ENCODE data around the gene IQCN.
"Not testable (repeated sequence)": the region's sequence is repeated elsewhere in the genome, so short reads cannot be mapped to it uniquely, and the experiment has no call there.

The IQCN gene

GRCh38 chr19:18221815-18222725 lies 52.2 kb downstream of the IQCN start:
- Histone ChIP-seq H3K9ac (ENCODE audit: low read depth, low read length) (no peak overlapping the region), H3K4me1 (ENCODE audit: control insufficient read depth, insufficient read depth, low read length) (peaks cover 4% of the 10 kb centered on the region)

GRCh38 chr19:18220632-18221275 lies 53.5 kb downstream of the IQCN start:
- Histone ChIP-seq H3K9ac (ENCODE audit: low read depth, low read length) (peak overlapping the region; percentile 12), H3K4me3 (ENCODE audit: low read depth, low read length) (peak overlapping the region; percentile 42), H3K4me1 (ENCODE audit: control insufficient read depth, insufficient read depth, low read length) (peaks cover 4% of the 10 kb centered on the region)

More at GRCh38 chr19:18221815-18222725, 52.2 kb downstream of the IQCN start:
- no peaks in the 10 kb centered on the region for H3K9me3 ChIP-seq (ENCODE audit: control insufficient read depth, insufficient read depth, low read length)
- no peak overlapping the region for H3K4me3 ChIP-seq (ENCODE audit: low read depth, low read length)
- H3K36me3 ChIP-seq (ENCODE audit: control insufficient read depth, insufficient read depth, low read length), result no peaks in the 10 kb centered on the region
- peaks cover 19% of the 10 kb centered on the region for H3K27me3 ChIP-seq (ENCODE audit: control insufficient read depth, insufficient read depth, low read length)

DNA sequence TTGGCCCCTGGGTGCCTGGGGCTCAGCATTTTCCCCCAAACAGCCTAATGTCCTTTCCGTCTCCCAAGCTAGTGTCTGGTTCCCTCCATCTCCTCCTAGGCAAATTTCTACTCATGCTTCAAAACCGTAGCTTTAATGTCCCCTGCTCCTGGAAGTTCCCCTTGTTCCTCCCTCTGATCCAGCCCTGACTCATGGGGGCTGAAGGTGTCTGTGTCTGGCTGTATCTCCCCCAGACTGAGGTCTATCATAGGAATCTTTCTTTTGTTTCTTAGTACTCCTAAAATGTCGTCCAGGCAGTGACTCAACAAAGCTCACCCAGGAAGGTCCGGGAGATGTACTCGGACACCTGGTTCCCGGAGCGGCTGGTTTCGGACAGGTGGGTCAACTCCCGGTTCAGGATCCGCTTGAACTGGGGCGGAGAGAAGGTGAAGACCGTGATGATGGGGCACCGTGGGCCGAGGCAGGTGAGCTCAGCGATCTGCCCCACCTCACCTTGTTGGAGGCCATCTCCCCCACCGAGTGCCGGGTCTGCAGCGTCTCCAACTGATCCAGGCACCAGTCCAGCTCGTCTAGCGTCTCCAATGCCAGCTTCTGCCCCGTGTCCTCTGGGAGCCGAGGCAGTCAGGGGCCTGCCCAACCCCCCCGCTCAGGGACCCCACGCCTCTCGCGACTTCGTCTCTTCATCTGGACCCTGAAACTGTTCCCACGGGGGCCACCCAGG lies 54.2 kb downstream of the IQCN start:
- Histone ChIP-seq H3K27me3 (ENCODE audit: control insufficient read depth, insufficient read depth, low read length) (peaks cover 4% of the 10 kb centered on the region), H3K36me3 (ENCODE audit: control insufficient read depth, insufficient read depth, low read length) (no peaks in the 10 kb centered on the region), H3K9ac (ENCODE audit: low read depth, low read length) (no peak overlapping the region), H3K9me3 (ENCODE audit: control insufficient read depth, insufficient read depth, low read length) (no peaks in the 10 kb centered on the region), H3K4me3 (ENCODE audit: low read depth, low read length) (peak overlapping the region; percentile 42), H3K4me1 (ENCODE audit: control insufficient read depth, insufficient read depth, low read length) (peaks cover 2% of the 10 kb centered on the region)

More at GRCh38 chr19:18220632-18221275, 53.5 kb downstream of the IQCN start:
- H3K36me3 ChIP-seq (ENCODE audit: control insufficient read depth, insufficient read depth, low read length), result no peaks in the 10 kb centered on the region
- H3K9me3 ChIP-seq (ENCODE audit: control insufficient read depth, insufficient read depth, low read length), result no peaks in the 10 kb centered on the region
- H3K27me3 ChIP-seq (ENCODE audit: control insufficient read depth, insufficient read depth, low read length), result peaks cover 11% of the 10 kb centered on the region

DNA sequence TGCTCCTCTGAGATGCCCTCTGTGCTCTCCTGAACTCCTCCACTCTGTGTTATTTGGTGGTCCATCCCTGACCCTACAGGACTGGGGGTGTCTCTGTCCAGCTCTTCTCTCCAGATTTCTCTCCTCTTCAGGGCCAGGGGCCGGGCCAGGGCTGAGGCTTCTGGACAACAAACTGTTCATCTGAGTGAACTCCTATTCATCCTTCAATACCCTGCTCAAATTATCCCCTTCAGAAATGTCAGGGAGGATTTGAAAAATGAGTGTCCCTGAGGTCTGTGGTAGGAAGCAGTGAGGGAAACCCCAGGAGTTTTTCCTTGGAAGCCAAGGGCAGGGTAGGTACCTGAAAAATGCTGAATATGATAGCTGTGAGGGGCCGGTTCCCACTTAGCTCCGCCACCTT lies 55.7 kb downstream of the IQCN start:
- Histone ChIP-seq H3K27me3 (ENCODE audit: control insufficient read depth, insufficient read depth, low read length) (peaks cover 2% of the 10 kb centered on the region), H3K9me3 (ENCODE audit: control insufficient read depth, insufficient read depth, low read length) (no peaks in the 10 kb centered on the region), H3K36me3 (ENCODE audit: control insufficient read depth, insufficient read depth, low read length) (no peaks in the 10 kb centered on the region)

DNA sequence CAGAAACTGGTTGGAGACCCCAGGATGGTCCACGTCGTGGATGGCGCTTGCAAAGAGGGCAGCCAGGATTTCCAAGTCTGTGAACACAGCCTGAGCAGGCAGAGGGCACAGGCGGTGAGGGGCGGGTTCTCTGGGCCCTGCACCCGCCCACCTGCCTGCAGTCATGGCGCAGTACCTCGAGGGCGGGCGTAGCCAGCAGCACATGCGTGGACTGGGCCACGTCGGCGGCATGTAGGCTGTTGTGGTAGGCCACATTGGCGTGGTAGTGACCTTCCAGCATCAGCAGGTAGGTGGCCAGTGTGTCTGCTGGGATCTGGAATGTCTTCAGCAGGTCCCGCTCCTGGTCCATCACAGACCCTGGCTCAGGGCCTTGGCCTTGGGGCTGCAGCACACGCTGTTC lies 56.1 kb downstream of the IQCN start:
- Histone ChIP-seq H3K36me3 (ENCODE audit: control insufficient read depth, insufficient read depth, low read length) (no peaks in the 10 kb centered on the region), H3K4me3 (ENCODE audit: low read depth, low read length) (no peak overlapping the region), H3K27me3 (ENCODE audit: control insufficient read depth, insufficient read depth, low read length) (peaks cover 2% of the 10 kb centered on the region), H3K4me1 (ENCODE audit: control insufficient read depth, insufficient read depth, low read length) (peaks cover 2% of the 10 kb centered on the region), H3K9me3 (ENCODE audit: control insufficient read depth, insufficient read depth, low read length) (no peaks in the 10 kb centered on the region), H3K9ac (ENCODE audit: low read depth, low read length) (no peak overlapping the region)

More for the DNA sequence above, 55.7 kb downstream of the IQCN start:
- H3K4me1 ChIP-seq (ENCODE audit: control insufficient read depth, insufficient read depth, low read length), result peaks cover 2% of the 10 kb centered on the region
- no peak overlapping the region for H3K9ac ChIP-seq (ENCODE audit: low read depth, low read length)
- H3K4me3 ChIP-seq (ENCODE audit: low read depth, low read length), result no peak overlapping the region

GRCh38 chr19:18216789-18217188 lies 57.5 kb downstream of the IQCN start:
- no peak overlapping the region for H3K4me3 ChIP-seq (ENCODE audit: low read depth, low read length)
- no peaks in the 10 kb centered on the region for H3K36me3 ChIP-seq (ENCODE audit: control insufficient read depth, insufficient read depth, low read length)
- no peak overlapping the region for H3K9ac ChIP-seq (ENCODE audit: low read depth, low read length)
- H3K9me3 ChIP-seq (ENCODE audit: control insufficient read depth, insufficient read depth, low read length), result no peaks in the 10 kb centered on the region
- peaks cover 2% of the 10 kb centered on the region for H3K27me3 ChIP-seq (ENCODE audit: control insufficient read depth, insufficient read depth, low read length)
- peaks cover 2% of the 10 kb centered on the region for H3K4me1 ChIP-seq (ENCODE audit: control insufficient read depth, insufficient read depth, low read length)

DNA sequence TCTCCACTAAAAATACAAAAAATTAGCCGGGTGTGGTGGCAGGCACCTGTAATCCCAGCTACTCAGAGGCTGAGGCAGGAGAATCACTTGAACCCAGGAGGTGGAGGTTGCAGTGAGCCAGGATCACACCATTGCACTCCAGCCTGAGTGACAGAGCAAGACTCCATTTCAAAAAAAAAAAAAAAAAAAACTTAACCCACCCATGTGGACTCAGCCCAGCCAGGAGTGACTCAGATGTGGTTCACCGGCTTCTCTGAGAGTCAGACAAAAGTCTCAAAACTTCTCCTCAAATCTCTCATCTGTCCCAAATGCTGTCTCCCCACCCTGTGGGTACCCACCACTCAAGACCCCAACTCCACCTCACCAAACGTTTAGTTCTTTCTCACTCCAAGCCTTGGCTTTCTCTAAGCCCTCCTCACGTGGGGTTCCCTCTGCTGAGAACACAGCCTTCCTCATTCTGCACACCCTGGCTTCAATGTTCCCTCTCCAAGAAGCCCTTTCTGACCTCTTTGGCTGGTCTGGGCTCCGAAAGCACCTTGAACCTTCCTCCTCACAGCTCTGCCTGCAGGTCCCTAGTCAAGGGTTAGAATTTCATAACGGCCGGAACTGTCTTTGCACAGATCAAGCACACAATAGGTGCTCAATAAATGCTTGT lies 59.3 kb downstream of the IQCN start:
- H3K4me1 ChIP-seq (ENCODE audit: control insufficient read depth, insufficient read depth, low read length), result no peaks in the 10 kb centered on the region
- no peak overlapping the region for H3K9ac ChIP-seq (ENCODE audit: low read depth, low read length)
- no peaks in the 10 kb centered on the region for H3K9me3 ChIP-seq (ENCODE audit: control insufficient read depth, insufficient read depth, low read length)
- no peak overlapping the region for H3K4me3 ChIP-seq (ENCODE audit: low read depth, low read length)
- peaks cover 1% of the 10 kb centered on the region for H3K27me3 ChIP-seq (ENCODE audit: control insufficient read depth, insufficient read depth, low read length)
- H3K36me3 ChIP-seq (ENCODE audit: control insufficient read depth, insufficient read depth, low read length), result peaks cover 2% of the 10 kb centered on the region

GRCh38 chr19:18211683-18212082 lies 62.6 kb downstream of the IQCN start:
- peaks cover 2% of the 10 kb centered on the region for H3K36me3 ChIP-seq (ENCODE audit: control insufficient read depth, insufficient read depth, low read length)
- no peak overlapping the region for H3K9ac ChIP-seq (ENCODE audit: low read depth, low read length)
- H3K4me1 ChIP-seq (ENCODE audit: control insufficient read depth, insufficient read depth, low read length), result peaks cover 4% of the 10 kb centered on the region
- no peak overlapping the region for H3K4me3 ChIP-seq (ENCODE audit: low read depth, low read length)
- H3K9me3 ChIP-seq (ENCODE audit: control insufficient read depth, insufficient read depth, low read length), result no peaks in the 10 kb centered on the region
- H3K27me3 ChIP-seq (ENCODE audit: control insufficient read depth, insufficient read depth, low read length), result no peaks in the 10 kb centered on the region

DNA sequence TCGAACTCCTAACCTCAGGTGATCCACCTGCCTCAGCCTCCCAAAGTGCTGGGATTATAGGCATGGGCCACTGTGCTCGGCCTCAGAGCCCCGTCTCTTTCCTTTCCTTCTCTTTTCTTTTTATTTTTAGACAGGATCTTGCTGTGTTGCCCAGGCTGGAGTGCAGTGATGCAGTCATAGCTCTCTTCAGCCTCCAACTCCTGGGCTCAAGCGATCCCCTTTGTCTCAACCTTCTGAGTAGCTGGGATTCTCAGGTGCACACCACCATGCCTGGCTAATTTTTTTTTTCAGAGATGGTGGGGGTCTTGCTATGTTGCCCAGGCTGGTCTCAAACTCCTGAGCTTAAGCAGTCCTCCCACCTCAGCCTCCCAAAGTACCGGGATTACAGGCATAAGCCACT lies 64.3 kb downstream of the IQCN start:
- H3K27me3 ChIP-seq (ENCODE audit: control insufficient read depth, insufficient read depth, low read length); H3K4me1 ChIP-seq (ENCODE audit: control insufficient read depth, insufficient read depth, low read length); H3K9me3 ChIP-seq (ENCODE audit: control insufficient read depth, insufficient read depth, low read length); H3K9ac ChIP-seq (ENCODE audit: low read depth, low read length); H3K36me3 ChIP-seq (ENCODE audit: control insufficient read depth, insufficient read depth, low read length); H3K4me3 ChIP-seq (ENCODE audit: low read depth, low read length): not testable (repeated sequence)

GRCh38 chr19:18208098-18208951 lies 65.9 kb downstream of the IQCN start:
- H3K4me3 ChIP-seq (ENCODE audit: low read depth, low read length), result no peak overlapping the region
- H3K9ac ChIP-seq (ENCODE audit: low read depth, low read length), result no peak overlapping the region
- H3K4me1 ChIP-seq (ENCODE audit: control insufficient read depth, insufficient read depth, low read length), result peaks cover 4% of the 10 kb centered on the region

More at GRCh38 chr19:18208098-18208951, 65.9 kb downstream of the IQCN start:
- no peaks in the 10 kb centered on the region for H3K9me3 ChIP-seq (ENCODE audit: control insufficient read depth, insufficient read depth, low read length)
- no peaks in the 10 kb centered on the region for H3K27me3 ChIP-seq (ENCODE audit: control insufficient read depth, insufficient read depth, low read length)
- peaks cover 2% of the 10 kb centered on the region for H3K36me3 ChIP-seq (ENCODE audit: control insufficient read depth, insufficient read depth, low read length)
